Measurements from ENCODE around the gene CTNND2.

CTNND2 gene

GRCh38 chr5:10932426-10932825, 971.8 kb downstream of the CTNND2 start:
- no peak for DNase-seq (ENCODE audit: low read depth in 2 of 2)

GRCh38 chr5:10927608-10928007, 976.6 kb downstream of the CTNND2 start:
- no peak for DNase-seq (ENCODE audit: low read depth in 2 of 2)

- DNase-seq (ENCODE audit: low read depth in 2 of 2), result no peak
These were observed 980.9 kb downstream of the CTNND2 start for GRCh38 chr5:10923310-10923709.

Measured in fibroblast of skin of left quadriceps (primary cell).